Ovary (tissue), 9 donors: ENCODE results near the gene FAM13B. TPM values are rescaled to one million over a fixed set of nuclear protein-coding genes. Genes with fewer than 3 reads are reported as not detected.

Experiments
- DNase-seq, 5 donors: peaks; one replicate each; pipeline ENCODE4 v3.0.0-alpha.2; 2019 to 2020
- H3K27ac ChIP-seq, 2 donors: fragments of 200-600 bp; one replicate each; pipeline versions ENCODE4 v1.5.1 to v1.8.0; 2019 to 2022
- H3K27me3 ChIP-seq: fragments of 200-600 bp; one replicate; pipeline ENCODE4 v1.8.0; 2022
- H3K36me3 ChIP-seq: fragments of 200-600 bp; sonication (generic); one replicate; pipeline ENCODE4 v1.5.1; 2019
- H3K4me1 ChIP-seq: one replicate; pipeline ENCODE4 v1.8.1; 2013; ENCODE audit warnings: mild to moderate bottlenecking, moderate library complexity; ENCODE audit not compliant: insufficient read depth
- H3K4me3 ChIP-seq: fragments of 200-600 bp; sonication (generic); one replicate; pipeline ENCODE4 v1.5.1; 2017
- H3K9me3 ChIP-seq, 2 donors: fragments of 200-600 bp in 1 of 2; sonication (generic) in 1 of 2; one replicate each; pipeline versions ENCODE4 v1.5.1 to v1.8.1; 2013 to 2019; ENCODE audit warnings: mild to moderate bottlenecking in 1 of 2, moderate library complexity in 1 of 2
- EP300 ChIP-seq: sonication (generic); formaldehyde crosslinking; IDR thresholded peaks from one replicate; pipeline ENCODE4 v1.6.1; 2017; ENCODE audit warnings: antibody characterized with exemption
- POLR2A ChIP-seq: fragments of 450-650 bp; IDR thresholded peaks from one replicate; pipeline ENCODE4 v1.6.1; 2017; ENCODE audit warnings: antibody characterized with exemption, mild to moderate bottlenecking, moderate library complexity
- WGBS, 3 donors: extraction: QIAGEN DNeasy Blood & Tissue Kit in 1 of 3; methylation state at CpG; one replicate each; pipeline versions ENCODE4 v1.1.5 to v1.1.7; 2013 to 2017; 5-methylcytosine and 5-hydroxymethylcytosine counted together
- intact Hi-C, 4 donors: fragments of 100-400 bp; cut with DNase I; formaldehyde crosslinking; loops; one replicate each; pipeline versions ENCODE4 v1.11.0 to v1.15.1; 2022 to 2023
- polyA plus RNA-seq, 2 donors: library from polyadenylated mRNA; stranded (reverse); fragments of 200-250 nt in 1 of 2; fragments of 350-450 nt in 1 of 2; fragmentation: Illumina TruSeq in 1 of 2; extraction: RNeasy Lipid Tissue Mini Kit (QIAGEN cat#74804) in 1 of 2; gene quantifications; one replicate each; pipeline ENCODE4 v1.2.3, GENCODE V29; 2013 to 2014
- total RNA-seq, 7 donors: library from RNA; depleted of rRNA in 2 of 7; stranded (reverse); fragments of >200 nt in 2 of 7; fragmentation: NEBNext Ultra II Directional in 3 of 7; extraction: Animal tissue kit (Norgen Biotek cat#: 25700) in 3 of 7; gene quantifications; one replicate each; pipeline versions ENCODE4 v1.1.0 to v1.2.4, GENCODE V29; 2016 to 2023
- TF ChIP-seq, protein P1 (sequence below), 3 donors: fragments of 450-650 bp in 2 of 3; fragments of 200-600 bp in 1 of 3; IDR thresholded peaks; one replicate each; pipeline versions ENCODE4 v1.5.1 to v1.8.0; 2016 to 2022; ENCODE audit warnings: antibody characterized with exemption in 3 of 3, mild to moderate bottlenecking in 1 of 3
- donor health status: DM: no; HTN: no; CAD: no; lungs with moderate emphysema.
- donor health status: DM: no; HTN: no; CAD: no.
- donor health status: Bipolar disorder and iron deficiency.
- donor health status: DM: yes; HTN: yes; CAD: no.
- donor health status: DM: no; HTN: no; CAD: no.
- donor health status: DM: yes; HTN: yes; CAD: no.

Gene FAM13B
- total and polyA plus RNA-seq, 9 donors: 18.8 to 56.7 (median 46.8) TPM

DNA sequence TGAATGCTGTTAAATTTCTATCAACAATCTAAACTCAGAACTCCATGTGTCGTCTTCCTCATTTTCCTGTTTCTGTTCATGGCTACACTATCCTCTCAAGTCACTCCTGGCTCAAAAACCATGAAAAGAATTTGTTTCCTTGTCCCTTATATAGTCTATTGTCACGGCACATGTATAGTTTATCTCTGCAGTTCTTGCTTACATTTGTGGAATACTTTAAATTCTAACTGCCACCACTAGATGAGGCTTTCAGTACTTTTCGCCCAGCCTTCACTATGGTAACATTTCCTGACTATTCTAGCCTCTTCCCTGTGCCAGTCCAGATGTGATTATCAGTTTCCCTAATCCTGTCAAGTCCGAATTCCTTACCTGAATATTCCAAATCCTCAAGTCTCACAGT is 109.0 kb downstream of the FAM13B start:
- WGBS, 3 donors: 7 to 31% (median 8%) methylated on average over 4 of the region's 4 CpGs
- TF ChIP-seq EP300 (no peak), POLR2A (no peak)
- TF ChIP-seq, protein P1, sequence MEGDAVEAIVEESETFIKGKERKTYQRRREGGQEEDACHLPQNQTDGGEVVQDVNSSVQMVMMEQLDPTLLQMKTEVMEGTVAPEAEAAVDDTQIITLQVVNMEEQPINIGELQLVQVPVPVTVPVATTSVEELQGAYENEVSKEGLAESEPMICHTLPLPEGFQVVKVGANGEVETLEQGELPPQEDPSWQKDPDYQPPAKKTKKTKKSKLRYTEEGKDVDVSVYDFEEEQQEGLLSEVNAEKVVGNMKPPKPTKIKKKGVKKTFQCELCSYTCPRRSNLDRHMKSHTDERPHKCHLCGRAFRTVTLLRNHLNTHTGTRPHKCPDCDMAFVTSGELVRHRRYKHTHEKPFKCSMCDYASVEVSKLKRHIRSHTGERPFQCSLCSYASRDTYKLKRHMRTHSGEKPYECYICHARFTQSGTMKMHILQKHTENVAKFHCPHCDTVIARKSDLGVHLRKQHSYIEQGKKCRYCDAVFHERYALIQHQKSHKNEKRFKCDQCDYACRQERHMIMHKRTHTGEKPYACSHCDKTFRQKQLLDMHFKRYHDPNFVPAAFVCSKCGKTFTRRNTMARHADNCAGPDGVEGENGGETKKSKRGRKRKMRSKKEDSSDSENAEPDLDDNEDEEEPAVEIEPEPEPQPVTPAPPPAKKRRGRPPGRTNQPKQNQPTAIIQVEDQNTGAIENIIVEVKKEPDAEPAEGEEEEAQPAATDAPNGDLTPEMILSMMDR (IDR thresholded peaks at IDR 0.05): no peak

DNA sequence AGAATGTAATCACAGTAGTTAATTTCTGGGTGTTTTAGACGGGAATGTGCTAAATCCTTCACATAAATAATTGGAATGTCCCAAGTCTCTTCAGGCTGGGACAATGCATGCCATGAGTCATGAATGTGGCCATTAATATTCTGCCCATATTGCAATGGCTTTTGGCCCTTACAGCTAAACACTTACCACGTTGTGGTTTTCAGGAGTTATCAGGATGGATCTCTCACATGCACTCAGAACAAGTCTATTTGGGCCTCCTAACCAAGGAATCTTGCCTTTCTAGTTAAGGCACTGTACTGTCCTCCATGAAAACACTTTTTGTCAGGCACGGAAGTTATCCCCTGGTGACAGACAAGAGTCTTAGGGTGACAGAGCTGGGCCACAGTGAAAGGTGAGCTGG is 110.9 kb downstream of the FAM13B start:
- DNase-seq: no peak
- no peak overlapping the region for H3K4me3 ChIP-seq
- no peak overlapping the region for H3K27ac ChIP-seq
- H3K27me3 ChIP-seq: no peaks in the 10 kb centered on the region
- no peaks in the 10 kb centered on the region for H3K9me3 ChIP-seq
- intact Hi-C loops: no loop called here
- no peaks in the 10 kb centered on the region for H3K4me1 ChIP-seq
- TF ChIP-seq EP300 (no peak), POLR2A (no peak)
- TF ChIP-seq, protein P1 (IDR thresholded peaks at IDR 0.05): no peak
- 66 to 73% (median 72%) methylated on average over 3 of the region's 3 CpGs for WGBS, 3 donors
- no peaks in the 10 kb centered on the region for H3K36me3 ChIP-seq

More for the DNA sequence above, 109.0 kb downstream of the FAM13B start:
- H3K4me3 ChIP-seq: no peak overlapping the region
- no peak for DNase-seq
- no peaks in the 10 kb centered on the region for H3K36me3 ChIP-seq
- H3K9me3 ChIP-seq: no peaks in the 10 kb centered on the region
- intact Hi-C loops: no loop called here
- no peaks in the 10 kb centered on the region for H3K27me3 ChIP-seq
- no peak overlapping the region for H3K27ac ChIP-seq
- H3K4me1 ChIP-seq: no peaks in the 10 kb centered on the region

DNA sequence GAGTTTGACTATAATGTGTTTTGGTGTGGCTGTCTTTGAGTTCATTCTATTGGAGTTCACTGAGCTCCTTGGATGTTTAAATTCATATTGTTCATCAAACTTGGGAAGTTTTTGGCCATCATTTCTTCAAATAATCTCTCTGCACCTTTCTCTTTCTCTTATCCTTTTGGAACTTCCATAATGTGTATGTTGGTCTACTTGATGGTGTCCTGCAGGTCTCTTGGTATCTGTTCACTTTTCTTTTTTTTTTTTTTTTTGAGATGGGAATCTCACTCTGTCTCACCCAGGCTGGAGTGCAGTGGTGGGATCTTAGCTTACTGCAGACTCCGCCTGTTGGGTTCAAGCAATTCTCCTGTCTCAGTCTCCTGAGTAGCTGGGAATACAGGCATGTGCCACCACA is 116.0 kb downstream of the FAM13B start:
- no peaks in the 10 kb centered on the region for H3K4me1 ChIP-seq
- H3K36me3 ChIP-seq: no peaks in the 10 kb centered on the region
- DNase-seq: no peak
- intact Hi-C loops: no loop called here
- H3K9me3 ChIP-seq: no peaks in the 10 kb centered on the region
- TF ChIP-seq EP300 (no peak), POLR2A (no peak)
- TF ChIP-seq, protein P1 (IDR thresholded peaks at IDR 0.05): no peak
- 96 to 98% (median 97%) methylated on average over 1 of the region's 1 CpG for WGBS, 3 donors
- no peaks in the 10 kb centered on the region for H3K27me3 ChIP-seq
- no peak overlapping the region for H3K27ac ChIP-seq
- H3K4me3 ChIP-seq: no peak overlapping the region

DNA sequence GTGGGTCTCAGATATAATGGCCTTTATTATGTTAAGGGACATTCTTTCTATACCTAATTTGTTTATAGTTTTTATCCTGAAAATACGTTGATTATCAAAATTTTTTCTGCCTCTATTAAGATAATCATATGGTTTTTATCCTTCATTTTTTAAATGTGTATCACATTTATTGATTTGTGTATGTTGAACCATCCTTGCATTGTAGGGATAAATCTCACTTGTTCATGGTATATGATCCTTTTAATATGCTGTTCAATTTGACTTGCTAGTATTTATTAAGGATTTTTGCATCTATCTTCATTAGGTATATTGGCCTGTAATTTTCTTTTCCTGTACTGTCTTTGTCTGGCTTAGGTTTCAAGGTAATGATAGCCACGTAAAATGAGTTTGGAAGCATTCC is 118.1 kb downstream of the FAM13B start:
- TF ChIP-seq, protein P1 (IDR thresholded peaks at IDR 0.05): no peak
- TF ChIP-seq EP300 (no peak), POLR2A (no peak)

More for the DNA sequence above, 118.1 kb downstream of the FAM13B start:
- 73 to 86% (median 80%) methylated on average over 2 of the region's 2 CpGs for WGBS, 3 donors
- no peaks in the 10 kb centered on the region for H3K27me3 ChIP-seq
- H3K36me3 ChIP-seq: no peaks in the 10 kb centered on the region
- intact Hi-C loops: loop anchor here in 1 of 4 donors (5.0 kb wide), 1 partner anchor 1308 kb away; no protein-coding TSS in a partner anchor
- H3K9me3 ChIP-seq: no peaks in the 10 kb centered on the region
- H3K27ac ChIP-seq: no peak overlapping the region
- H3K4me1 ChIP-seq: no peaks in the 10 kb centered on the region
- DNase-seq: no peak
- H3K4me3 ChIP-seq: no peak overlapping the region
